AG10803 (cell line): ENCODE data around the gene KLHL3.

ENCODE experiments used
- DNase-seq: peaks from one replicate; pipeline ENCODE4 v3.0.0; 2010; ENCODE audit warnings: low read depth
- H3K4me3 ChIP-seq: 2 replicates; pipeline ENCODE4 v1.5.1; 2011; ENCODE audit warnings: mild to moderate bottlenecking, low read length, control low read depth
- CTCF ChIP-seq: conservative IDR thresholded peaks from 2 replicates; pipeline ENCODE4 v1.5.1; 2011; ENCODE audit warnings: mild to moderate bottlenecking, low read length, control low read depth, inconsistent platforms

Gene KLHL3

GRCh38 chr5:137615171-137615775, 120.6 kb downstream of the KLHL3 start:
- DNase-seq = no peak
- TF ChIP-seq CTCF = no peak
- no peak overlapping the region for H3K4me3 ChIP-seq

GRCh38 chr5:137613554-137614265, 122.2 kb downstream of the KLHL3 start:
- H3K4me3 ChIP-seq = no peak overlapping the region
- TF ChIP-seq CTCF = no peak
- DNase-seq = peak; percentile 22

GRCh38 chr5:137612576-137612975, 123.3 kb downstream of the KLHL3 start:
- H3K4me3 ChIP-seq = no peak overlapping the region
- TF ChIP-seq CTCF = no peak
- DNase-seq = no peak

GRCh38 chr5:137611794-137612435, 124.0 kb downstream of the KLHL3 start:
- H3K4me3 ChIP-seq = no peak overlapping the region

GRCh38 chr5:137611011-137611580, 124.8 kb downstream of the KLHL3 start:
- H3K4me3 ChIP-seq = no peak overlapping the region
- peak; percentile 5 for DNase-seq
- TF ChIP-seq CTCF = no peak

More at GRCh38 chr5:137611794-137612435, 124.0 kb downstream of the KLHL3 start:
- DNase-seq = no peak
- no peak for TF ChIP-seq CTCF

- no peak for TF ChIP-seq CTCF
- H3K4me3 ChIP-seq = no peak overlapping the region
- no peak for DNase-seq
These were observed 125.3 kb downstream of the KLHL3 start for GRCh38 chr5:137610598-137610997.
